ENCODE data around the gene STX3.
"Not testable (repeated sequence)": the region's sequence is repeated elsewhere in the genome, so short reads cannot be mapped to it uniquely, and the experiment has no call there.

Gene STX3

DNA sequence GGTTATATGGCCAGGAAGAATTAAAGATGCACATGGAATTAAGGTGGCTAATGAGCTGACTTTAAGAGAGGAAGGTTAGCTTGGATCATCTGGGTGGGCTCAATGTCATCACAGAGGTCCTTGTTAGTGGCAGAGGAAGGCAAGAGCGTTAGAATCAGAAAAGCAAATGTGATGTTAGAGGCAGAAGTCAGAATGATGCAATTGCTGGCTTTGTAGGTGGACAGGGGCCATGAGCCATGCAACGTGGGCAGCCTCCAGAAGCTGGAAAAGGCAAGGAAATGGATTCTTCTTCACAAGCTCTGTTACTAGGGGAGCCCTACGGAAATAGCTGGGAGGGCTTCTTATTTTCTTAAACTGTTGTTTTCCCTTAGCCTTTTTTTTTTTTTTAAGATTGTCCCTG lies 92.5 kb downstream of the STX3 start:
- no peak for DNase-seq

DNA sequence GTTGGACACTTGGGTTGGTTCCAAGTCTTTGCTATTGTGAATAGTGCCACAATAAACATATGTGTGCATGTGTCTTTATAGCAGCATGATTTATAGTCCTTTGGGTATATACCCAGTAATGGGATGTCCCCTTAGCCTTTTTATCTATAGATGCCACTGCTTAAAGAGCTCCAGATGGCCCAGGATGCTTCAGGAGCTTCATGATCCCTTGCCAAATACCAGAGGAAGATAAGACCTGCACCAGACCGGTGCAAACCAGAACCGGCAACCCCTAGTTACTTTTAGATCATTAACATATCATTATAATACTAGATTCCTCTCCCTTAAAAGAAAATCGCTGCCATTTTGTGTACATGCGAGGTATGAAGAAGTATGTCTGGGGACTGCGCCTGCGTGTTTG lies 93.3 kb downstream of the STX3 start:
- not testable (repeated sequence) for DNase-seq

DNA sequence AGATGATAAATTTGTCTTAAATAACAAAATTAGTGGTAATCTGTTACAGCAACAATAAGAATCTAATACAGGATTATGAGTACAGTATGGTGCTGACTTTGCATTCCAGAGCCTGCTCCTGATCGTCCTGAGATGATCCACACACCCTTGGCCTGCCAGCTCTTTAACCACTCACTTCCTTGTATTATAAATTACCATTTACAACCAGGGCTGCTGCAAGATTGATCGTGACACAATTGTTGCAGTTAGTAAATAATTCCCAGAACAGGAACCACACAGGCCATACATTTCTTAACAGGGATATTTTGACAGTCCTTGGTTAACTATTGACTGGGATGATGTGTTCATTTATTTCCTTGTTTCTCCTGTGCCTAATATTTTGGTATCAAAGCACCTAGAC lies 94.0 kb downstream of the STX3 start:
- DNase-seq, result no peak

DNA sequence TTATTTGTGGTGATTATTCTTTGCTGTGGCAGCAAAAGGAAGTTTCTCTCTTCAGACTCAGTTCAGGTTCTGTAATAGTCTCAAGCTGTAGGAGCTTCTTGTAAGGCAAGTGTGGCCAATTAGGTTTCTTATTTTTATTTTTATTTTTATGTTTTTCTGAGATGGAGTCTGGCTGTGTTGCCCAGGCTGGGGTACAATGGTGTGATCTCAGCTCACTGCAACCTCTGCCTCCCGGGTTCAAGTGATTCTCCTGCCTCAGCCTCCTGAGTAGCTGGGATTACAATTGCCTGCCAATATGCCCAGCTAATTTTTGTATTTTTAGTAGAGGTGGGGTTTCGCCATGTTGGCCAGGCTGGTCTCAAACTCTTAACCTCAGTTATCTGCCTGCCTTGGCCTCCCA lies 94.4 kb downstream of the STX3 start:
- DNase-seq, result not testable (repeated sequence)

DNA sequence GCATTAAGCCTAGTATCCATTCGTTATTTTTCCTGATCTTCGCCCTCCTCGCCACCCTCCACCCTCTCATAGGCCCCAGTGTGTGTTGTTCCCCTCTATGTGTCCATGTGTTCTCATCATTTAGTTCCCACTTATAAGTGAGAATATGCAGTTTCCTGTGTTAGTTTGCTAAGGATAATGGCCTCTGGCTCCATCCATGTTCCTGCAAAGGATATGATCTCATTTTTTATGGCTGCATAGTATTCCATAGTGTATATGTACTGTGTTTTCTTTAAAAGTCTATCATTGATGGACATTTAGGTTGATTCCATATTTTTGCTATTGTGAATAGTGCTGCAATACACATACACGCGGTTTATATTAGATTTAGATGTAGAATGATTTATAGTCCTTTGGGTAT lies 96.2 kb downstream of the STX3 start:
- DNase-seq, result not testable (repeated sequence)

DNA sequence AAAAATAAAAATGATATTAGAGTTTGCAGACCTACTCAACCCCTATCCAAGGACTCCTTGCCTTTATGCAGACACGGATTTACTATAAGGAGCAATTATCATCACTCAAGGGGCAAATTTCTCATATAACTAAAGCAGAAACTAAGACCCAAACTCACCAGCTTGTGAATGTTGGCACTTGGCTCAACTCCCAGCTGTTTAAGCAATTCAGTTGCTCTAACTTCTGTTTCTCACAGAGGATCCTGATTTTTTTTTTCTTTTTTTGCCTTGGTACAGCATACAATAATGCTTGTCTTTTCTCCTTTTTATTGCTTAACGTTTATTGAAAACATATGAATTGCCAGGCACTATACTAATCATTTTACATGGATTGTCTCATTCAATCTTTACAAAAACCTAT lies 99.7 kb downstream of the STX3 start:
- DNase-seq, result no peak

All from activated CD4-positive, alpha-beta T cell treated with anti-CD3 and anti-CD28 coated beads, Interleukin-2, Interleukin-6, amounts not matched to agents 100 ng/mL and 50 ng/mL, durations not matched to agents 16 hours and 8 hours (primary cell).